Stimulated activated CD4-positive, alpha-beta T cell treated with anti-CD3 and anti-CD28 coated beads, Interleukin-12 subunit alpha, Interleukin-12 subunit beta, amount 100 ng/mL, for 4 hours (primary cell): ENCODE results near the gene GTF2H2.
"Not testable (repeated sequence)": the region's sequence is repeated elsewhere in the genome, so short reads cannot be mapped to it uniquely, and the experiment has no call there.

Experiments
- DNase-seq: peaks from one replicate; pipeline ENCODE4 v3.0.0-alpha.2; 2020

The GTF2H2 gene

DNA sequence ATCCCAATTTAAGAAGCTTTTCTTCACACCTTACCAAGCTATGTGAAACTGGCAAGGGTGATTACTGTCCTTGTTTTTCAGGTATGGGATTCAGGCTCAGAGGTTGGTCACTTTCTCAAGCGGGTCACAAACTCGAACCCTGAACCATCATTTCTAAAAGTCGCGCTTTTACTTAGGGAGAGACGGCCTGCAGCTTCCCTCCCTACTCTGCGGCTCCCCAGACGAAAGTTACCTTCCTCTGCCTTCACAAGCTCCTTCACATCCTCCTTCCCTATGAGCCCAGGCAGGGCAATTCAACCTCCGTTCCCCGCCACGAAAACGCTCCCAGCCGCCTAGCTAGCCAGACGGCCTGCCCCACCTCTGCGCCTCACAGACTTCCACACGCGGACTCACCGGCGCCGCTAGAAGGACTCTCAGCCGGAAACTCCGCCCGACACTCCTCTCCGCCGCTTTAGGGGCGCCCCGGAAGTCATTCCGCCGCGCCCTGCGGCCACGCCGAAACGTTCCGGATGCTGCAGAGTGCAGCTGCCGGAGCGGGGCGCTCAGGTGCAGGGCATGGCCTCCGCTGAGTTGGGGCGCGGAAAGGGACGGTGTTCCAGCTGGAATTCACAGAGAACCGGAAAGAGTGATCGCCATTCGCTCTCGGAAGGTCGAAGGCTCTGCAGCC, at the start of gene GTF2H2:
TSS of gene GTF2H2 (minus strand) at position 415 of the 667 bp plus-strand sequence. CDS start 4,913 bp downstream, outside the sequence.
- not testable (repeated sequence) for DNase-seq

DNA sequence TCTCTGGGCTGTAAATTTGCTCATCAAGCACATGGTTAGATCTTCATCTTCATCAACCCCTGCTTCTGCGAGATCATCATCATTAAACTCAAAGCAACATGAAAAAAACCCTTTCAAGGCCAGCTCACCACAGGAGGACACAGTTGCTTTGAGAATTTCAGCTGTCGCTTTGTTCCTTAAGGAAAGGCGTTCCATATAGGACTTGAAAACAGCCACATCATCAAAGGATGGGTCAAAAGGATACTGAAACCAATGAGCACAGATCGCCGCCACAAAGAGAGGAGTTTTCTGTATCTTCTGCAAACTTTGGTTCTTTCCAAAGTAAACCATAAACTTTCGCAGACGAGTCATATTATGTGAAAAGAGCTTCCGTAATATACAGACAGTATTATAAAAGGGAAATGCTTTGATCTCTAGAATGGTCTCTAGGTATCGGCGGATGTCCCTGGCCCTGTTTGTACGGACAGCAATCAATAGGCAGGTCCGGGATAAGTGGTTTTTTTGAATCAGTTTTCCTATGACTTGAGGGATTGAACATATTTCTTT, 42.3 kb upstream of the GTF2H2 start:
- not testable (repeated sequence) for DNase-seq

- not testable (repeated sequence) for DNase-seq
Observed at GRCh38 chr5:71099996-71100395, 32.5 kb upstream of the GTF2H2 start.

- DNase-seq = not testable (repeated sequence)
Observed at GRCh38 chr5:71097930-71098203, 30.4 kb upstream of the GTF2H2 start.

GRCh38 chr5:71097173-71097929, 29.9 kb upstream of the GTF2H2 start:
- not testable (repeated sequence) for DNase-seq

DNA sequence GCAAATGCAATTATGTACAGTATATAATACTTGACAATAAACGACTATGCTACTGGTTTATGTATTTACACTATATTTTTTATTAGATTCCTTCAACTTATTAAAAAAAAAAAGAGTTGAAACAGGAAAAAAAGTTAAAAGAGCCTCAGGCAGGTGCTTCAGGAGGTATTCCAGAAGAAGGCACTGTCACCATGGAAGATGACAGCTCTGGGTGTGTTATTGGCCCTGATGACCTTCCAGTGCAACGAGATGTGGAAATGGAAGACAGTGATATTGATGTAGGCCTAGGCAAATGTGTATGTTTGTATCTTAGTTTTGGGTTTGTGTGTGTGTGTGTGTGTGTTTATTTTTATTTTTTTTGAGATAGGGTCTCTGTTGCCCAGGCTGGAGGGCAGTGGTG, 22.3 kb upstream of the GTF2H2 start:
- not testable (repeated sequence) for DNase-seq

DNA sequence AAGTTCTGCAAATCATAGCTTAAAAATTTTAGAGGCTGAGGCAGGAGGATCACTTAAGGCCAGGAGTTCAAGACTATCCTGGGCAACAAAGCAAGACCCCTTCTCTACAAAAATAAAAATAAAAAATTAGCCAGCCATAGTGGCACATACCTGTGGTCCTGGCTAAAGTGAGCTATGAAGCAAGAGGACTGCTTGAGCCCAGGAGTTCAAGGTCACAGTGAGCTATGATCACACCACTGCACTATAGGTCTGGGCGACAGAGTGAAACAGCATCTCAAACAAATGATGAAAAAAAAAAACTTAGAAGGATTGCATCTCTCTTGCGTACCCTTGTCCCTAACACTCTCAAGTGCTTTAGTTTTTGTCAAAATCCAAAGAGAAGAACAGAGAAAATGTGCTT, 21.3 kb upstream of the GTF2H2 start:
- not testable (repeated sequence) for DNase-seq

- not testable (repeated sequence) for DNase-seq
Observed at GRCh38 chr5:71086145-71086544, 18.7 kb upstream of the GTF2H2 start.

DNA sequence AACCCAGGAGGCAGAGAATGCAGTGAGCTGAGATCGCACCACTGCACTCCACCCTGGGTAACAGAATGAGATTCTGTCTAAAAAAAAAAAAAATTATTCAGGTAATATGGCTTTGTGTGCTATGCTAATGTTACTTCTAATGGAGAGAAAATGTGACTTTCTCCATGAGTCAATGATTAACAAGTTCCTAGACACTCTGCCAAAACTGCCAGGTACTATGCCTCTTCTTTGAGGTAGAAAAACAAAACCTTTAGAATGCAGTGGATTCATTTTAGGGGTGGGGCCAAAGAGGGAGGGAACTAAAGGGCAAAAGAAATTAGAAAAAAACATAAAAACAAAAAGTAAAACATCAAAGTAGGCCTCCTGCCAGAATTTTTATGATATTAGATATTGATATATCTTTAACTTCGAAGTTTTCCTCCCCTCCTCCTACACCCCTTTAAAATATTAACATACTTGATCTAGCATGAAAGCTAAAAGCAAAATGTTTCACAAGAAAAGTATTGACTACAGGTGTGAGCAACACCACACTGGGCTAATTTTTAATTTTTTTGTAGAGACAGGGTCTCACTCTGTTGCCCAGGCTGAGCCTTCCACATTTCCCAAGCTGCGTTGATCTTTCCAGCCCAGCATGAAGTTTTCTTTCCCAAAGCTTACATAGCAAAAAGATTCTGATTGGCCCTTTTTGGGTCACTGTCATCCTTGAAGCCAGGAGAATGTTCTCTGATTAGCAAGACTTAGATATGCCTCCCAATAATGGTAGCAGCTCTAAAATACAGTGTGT, 17.0 kb upstream of the GTF2H2 start:
- DNase-seq = not testable (repeated sequence)

- DNase-seq = not testable (repeated sequence)
Observed at GRCh38 chr5:71082898-71083297, 15.4 kb upstream of the GTF2H2 start.

DNA sequence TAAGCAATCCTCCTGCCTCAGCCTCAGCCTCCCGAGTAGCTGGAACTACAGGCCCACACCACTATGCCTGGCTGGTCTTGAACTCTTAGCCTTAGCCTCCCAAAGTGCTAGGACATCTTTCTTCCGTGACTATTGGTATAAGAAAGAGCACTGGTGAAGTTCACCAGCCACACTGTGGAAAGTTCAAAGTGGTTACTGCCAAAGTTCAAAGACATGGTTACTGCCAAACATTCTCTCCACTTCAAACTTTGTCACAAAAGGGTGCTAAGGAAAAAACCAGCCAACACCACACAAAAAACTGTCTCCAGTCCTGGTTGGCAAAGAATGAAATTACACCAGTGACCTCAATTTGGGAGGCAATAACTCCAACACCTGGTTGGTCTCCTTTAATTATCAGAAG, 14.9 kb upstream of the GTF2H2 start:
- DNase-seq = not testable (repeated sequence)

DNA sequence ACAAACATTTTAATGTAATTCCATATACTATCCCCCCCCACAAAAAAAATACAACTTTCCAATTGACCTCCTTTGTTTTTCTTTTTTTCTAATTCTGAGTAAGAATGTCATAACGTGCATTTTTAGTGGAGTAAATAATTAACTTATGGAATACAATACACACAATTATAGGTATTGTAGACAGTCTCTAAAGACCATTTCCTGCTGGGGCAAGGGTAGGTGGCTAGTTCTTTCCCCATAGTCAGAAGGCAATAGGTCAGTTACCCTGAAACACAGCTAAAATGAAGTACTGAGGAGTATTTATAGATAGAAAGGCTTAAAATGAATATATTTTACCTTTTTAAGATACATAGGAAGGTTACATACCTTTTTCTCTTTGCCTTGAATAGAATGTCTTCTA, 6.2 kb downstream of the GTF2H2 start:
- DNase-seq = not testable (repeated sequence)

DNA sequence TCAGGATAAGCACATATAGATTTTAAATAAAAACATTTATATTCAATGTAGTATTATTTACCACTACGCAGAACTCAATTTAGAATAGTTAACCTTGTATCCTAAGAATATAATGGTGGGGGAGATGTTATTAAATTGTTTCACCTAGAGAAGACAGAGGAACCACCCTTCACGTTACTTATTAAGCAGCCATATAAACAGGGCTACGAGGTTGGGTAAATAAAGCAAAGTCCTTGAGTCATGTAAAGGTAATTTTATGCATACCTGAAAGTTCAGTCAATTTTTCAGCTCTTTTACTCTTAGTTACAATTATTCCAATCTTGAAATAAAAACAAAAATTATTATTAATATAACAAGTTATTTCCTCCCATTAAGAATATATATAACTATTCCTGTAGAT, 8.1 kb downstream of the GTF2H2 start:
- not testable (repeated sequence) for DNase-seq

- not testable (repeated sequence) for DNase-seq
Observed at GRCh38 chr5:71044808-71045207, 22.7 kb downstream of the GTF2H2 start.

- DNase-seq = not testable (repeated sequence)
Observed at GRCh38 chr5:71044128-71044527, 23.3 kb downstream of the GTF2H2 start.

- not testable (repeated sequence) for DNase-seq
Observed at GRCh38 chr5:71031046-71031776, 36.3 kb downstream of the GTF2H2 start.

DNA sequence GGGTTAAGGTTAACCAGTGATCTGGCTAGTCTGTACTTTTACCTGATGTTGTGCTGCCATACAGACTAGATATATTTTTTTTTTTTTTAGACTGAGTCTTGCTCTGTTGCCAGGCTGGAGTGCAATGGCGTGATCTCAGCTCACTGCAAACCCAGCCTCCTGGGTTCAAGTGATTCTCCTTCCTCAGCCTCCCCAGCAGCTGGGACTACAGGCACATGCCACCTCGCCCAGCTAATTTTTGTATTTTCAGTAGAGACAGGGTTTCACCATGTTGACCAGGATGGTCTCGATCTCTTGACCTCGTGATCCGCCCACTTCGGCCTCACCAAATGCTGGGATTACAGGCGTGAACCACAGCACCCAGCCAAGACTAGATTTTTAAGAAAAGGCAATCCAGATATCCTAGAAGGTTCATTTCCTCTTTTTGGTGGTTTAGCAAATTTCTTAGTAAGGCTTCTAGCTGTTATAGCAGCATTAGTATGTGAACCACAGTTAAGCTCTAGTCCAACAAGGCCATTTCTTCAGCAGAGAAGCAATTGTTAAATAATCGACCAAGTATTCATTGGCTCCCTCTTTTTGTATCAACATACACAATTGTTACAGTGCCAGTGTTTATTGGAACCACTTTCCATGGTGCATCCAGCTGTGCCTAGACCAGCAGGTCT, 42.1 kb downstream of the GTF2H2 start, which contains the start of gene NAIP:
TSS of gene NAIP (minus strand) at position 51 of the 665 bp plus-strand sequence. CDS start 12,424 bp downstream, outside the sequence.
- DNase-seq = not testable (repeated sequence)

GRCh38 chr5:71020643-71021042, 46.8 kb downstream of the GTF2H2 start:
- not testable (repeated sequence) for DNase-seq

- DNase-seq = not testable (repeated sequence)
Observed at GRCh38 chr5:71018376-71019005, 49.0 kb downstream of the GTF2H2 start.

DNA sequence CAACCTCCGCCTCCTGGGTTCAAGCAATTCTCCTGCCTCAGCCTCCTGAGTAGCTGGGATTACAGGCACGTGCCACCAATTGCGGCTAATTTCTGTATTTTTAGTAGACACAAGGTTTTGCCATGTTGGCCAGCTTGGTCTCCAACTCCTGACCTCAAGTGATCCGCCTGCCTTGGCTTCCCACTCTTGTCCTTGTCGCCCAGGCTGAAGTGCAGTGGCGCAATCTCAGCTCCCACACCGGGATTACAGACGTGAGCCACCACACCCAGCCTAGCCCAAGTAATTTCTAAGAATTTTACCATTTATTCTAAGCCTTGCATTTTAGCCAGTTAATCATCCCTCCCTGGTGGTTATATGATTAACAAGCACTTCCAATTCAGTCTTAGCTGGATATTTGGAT, 53.3 kb downstream of the GTF2H2 start:
- no peak for DNase-seq

DNA sequence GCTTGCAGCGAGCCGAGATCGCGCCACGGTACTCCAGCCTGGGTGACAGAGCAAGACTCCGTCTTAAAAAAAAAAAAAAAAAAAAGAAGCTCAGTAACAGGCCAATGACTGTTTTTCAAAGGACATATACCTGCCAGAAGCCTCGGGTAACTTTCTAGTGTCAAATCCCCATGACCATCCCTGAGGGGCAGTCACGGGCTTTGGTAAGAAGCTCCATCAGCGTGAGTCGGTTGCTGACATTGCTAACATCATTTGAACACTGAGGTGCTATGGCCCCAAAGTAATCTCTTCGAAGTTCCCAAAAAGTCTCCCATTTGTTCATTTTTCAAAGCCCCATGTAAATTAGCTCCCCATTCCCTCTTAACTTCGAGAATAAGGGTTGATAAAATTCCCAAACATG, 53.9 kb downstream of the GTF2H2 start:
- DNase-seq = no peak
